IPS-18c (cell line): ENCODE data around the gene UGT1A1.

Source experiments
- H3K4me3 ChIP-seq: 2 replicates; pipeline ENCODE4 v1.7.0; 2013; ENCODE audit warnings: low read depth, mild to moderate bottlenecking, low read length, moderate library complexity; ENCODE audit not compliant: insufficient read depth
- H3K9me3 ChIP-seq: one replicate; pipeline ENCODE4 v1.6.1; 2013; ENCODE audit warnings: mild to moderate bottlenecking, low read length, moderate library complexity; ENCODE audit not compliant: control insufficient read depth, insufficient read depth

Gene UGT1A1

DNA sequence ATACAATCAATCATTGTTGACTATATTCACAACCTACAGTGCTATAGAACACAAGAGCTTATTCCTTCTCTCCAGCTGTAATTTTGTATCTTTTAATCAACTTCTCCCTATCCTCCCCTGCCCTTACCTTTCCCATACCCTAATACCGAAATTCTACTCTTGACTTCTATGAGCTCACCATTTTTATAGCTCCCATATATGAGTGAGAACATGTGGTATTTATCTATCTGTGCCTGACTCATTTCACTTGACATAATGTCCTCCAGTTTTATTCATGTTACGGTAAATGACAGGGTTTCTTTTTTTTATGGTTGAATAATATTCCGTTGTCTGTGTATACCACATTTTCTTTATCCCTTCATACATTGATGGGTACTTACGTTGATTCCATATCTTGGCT lies 20.7 kb downstream of the UGT1A1 start:
- Histone ChIP-seq H3K9me3 (peaks cover 3% of the 10 kb centered on the region), H3K4me3 (no peak overlapping the region)

DNA sequence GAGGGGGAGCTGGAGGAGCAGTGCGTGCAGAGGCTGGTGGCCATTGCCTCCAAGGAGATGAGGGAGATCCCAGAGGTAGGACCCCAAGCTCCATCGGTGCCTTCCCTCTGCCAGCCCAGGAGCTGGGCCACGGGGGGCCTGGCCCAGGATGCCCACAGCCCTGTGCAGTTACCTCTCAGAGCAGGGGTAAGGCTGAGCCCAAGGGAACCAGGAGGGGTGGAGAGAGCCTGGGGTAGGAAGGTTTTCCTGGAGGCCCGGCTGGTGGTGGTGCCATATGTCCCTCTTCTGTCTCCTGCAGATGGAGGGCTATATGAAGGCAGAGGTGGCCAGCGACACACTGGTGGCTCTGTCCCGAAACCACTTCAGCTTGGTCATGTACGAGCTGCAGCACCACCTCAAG lies 29.5 kb downstream of the UGT1A1 start:
- H3K9me3 ChIP-seq: peaks cover 5% of the 10 kb centered on the region
- no peak overlapping the region for H3K4me3 ChIP-seq

DNA sequence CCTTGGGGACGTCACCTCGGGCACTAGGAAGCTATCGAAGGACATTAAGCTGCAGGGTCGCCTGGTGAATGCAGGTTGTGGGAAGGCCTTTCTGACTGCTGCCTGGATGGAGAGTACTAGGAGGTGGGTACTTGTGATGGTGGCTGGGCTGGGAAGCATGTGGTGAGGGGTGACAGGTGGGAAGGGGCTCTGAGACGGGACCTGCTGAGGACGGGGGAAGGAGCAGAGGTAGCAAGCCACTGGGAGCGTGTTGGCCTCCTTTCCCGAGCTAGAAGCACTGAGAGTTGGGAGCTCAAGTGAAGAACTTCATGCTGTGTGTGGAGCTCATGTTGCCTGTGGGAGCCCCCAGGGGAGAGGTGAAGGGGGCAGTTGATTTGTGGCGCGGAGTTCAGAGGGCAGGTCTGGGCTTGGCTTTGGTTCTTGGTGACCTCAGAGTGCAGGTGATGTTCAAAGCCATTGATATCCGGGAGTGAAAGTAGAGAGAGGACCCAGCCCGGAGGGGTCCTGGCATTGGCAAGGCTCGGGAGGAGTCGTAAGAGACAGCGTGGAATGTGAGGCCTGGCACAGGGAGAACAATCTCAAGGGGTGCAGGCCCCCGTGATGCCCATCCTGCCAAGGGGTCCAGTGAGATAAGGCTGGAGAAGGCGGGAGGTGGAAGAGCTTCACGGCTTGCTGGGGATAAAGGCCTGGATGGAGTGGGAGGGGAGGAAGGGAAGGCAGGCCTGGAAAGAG lies 31.2 kb downstream of the UGT1A1 start:
- Histone ChIP-seq H3K4me3 (no peak overlapping the region), H3K9me3 (peaks cover 2% of the 10 kb centered on the region)

DNA sequence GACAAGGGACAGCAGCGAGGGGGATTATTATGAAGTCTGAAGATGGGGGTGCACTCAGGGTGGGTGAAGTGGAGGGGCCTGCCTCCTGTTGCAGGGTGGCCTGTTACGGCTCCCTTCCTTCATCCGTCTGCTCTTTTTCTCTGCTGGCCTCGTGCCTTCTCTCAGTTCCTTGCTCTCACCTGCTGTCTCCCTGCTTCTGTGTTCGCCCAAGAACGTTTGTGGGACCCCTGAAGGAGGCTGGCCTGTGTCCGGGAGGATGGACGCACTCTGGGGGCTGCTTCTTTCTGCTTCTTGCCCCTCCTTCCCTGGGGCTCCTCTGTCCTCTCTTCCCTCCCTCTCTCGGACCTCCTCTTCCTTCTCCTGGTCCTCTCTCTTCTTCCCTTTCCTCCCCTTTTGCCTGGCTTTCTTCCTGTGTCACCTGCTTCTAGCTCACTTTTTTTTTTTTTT lies 31.8 kb downstream of the UGT1A1 start:
- Histone ChIP-seq H3K9me3 (peaks cover 2% of the 10 kb centered on the region), H3K4me3 (no peak overlapping the region)

DNA sequence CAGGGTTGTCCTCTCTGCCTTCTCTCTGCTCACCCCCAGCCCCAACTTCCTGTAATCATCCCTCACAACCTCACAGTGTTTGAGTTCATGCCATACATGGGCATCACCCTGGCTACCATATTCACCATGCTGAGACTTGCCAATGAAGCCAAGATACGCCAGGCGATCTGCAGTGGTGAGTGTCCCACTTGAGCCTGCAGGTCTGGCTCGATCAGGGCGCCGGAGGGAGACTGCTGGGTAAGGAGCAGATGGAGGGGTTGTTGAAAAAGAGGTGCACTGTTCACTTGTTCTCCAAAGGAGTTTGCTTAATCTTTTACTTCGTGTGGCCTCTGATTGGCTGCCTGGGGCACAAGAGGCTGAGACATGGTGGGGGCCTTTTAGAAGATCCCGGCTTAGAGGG lies 32.6 kb downstream of the UGT1A1 start:
- H3K4me3 ChIP-seq: no peak overlapping the region

DNA sequence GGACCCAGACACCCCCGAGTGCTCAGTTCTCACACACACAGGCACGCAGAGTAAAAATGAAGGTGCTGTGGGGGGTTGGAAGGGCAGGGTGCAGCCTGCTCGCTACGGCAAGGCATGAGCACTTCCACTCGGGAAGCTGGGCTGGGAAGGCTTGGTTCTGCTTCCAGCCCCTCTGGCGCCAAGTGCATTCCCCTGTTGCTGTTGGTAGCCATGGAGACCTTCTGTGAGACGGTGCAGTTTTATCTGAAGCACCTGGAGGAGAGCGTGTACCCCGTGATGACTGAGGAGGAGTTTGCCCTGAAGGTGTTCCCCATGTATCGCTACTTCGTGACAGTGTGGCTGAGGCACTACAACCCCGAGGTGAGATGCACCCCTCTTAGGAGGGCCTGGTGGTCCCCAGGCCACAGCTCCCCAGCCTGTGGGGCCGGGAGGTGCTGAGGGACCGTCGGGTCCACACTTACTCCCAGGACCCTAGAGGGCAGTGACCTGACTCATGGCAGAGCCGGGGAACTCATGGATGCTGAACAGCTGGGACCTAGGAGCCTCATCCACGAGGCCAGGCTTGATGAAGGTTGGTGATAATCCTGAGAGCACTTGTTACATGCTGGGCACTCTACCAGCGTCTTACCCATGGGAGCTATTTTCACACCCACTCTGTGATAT lies 33.5 kb downstream of the UGT1A1 start:
- Histone ChIP-seq H3K9me3 (peaks cover 2% of the 10 kb centered on the region), H3K4me3 (no peak overlapping the region)

More for the DNA sequence above, 32.6 kb downstream of the UGT1A1 start:
- peaks cover 2% of the 10 kb centered on the region for H3K9me3 ChIP-seq

DNA sequence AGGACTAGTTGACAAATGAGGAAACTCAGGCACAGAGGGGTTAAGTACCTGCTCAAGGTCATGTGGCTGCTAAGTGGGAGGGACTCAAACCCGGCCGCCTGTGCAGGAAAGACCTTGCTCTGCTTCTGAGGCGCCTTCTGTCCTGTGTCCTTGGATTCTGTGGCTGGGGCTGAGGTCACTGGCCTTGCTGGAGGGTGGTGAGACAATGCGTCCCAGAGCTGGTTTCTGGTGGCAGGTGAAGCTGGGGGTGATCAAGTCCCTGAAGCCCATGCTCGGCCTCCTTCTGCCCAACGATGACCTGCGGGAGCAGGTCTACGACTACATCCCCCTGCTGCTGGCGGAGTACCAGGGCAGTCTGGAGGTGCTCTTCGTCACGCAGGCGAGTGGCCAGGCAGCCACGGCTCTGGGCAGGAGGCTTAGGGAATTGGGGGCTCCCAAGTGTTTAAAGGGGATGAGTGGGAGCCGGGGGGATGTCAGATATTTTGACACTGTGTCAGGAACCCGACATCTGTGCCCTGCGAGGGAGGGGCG lies 34.1 kb downstream of the UGT1A1 start:
- H3K4me3 ChIP-seq: no peak overlapping the region
- peaks cover 2% of the 10 kb centered on the region for H3K9me3 ChIP-seq

DNA sequence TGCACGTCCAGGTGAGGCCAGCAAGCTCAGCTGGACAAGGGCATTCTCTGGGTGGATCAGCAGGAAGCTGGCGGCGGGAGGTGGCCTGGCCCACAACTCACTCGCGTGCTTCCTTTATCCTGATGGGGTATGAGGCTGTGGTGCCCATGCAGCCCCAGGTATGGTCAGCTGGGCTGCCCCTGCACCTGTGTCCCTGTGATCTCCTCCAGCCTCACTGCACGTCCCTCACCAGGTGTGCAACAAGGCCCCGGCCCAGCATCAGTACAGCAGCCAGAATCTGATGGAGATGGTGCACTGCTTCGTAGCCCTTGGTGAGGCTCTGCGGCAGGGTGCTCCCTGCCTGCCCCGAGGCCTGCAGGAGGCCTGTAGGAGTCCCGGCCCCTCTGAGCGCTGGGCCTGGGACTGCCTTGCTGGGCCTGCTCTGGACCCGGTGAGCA lies 35.7 kb downstream of the UGT1A1 start:
- peaks cover 2% of the 10 kb centered on the region for H3K9me3 ChIP-seq
- no peak overlapping the region for H3K4me3 ChIP-seq

DNA sequence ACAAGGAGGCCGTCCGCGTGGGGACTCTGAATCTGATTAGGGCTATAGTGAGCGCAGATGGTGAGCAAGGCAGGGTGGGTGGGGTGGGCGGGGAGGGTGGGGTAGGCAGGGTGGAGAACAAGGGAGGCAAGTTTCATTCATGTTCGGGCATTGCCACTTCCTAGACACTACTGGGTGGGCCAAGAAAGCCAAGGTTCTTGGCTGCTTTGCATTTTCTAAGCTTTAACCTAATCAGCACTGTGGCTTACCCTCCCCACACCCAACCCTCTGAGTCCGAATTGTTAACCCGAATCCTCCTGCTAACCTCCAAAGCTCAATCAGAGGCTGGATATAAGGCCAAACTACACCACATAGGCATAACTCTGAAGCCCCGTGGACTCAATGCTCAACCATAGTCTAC lies 36.2 kb downstream of the UGT1A1 start:
- Histone ChIP-seq H3K9me3 (peaks cover 2% of the 10 kb centered on the region), H3K4me3 (no peak overlapping the region)

DNA sequence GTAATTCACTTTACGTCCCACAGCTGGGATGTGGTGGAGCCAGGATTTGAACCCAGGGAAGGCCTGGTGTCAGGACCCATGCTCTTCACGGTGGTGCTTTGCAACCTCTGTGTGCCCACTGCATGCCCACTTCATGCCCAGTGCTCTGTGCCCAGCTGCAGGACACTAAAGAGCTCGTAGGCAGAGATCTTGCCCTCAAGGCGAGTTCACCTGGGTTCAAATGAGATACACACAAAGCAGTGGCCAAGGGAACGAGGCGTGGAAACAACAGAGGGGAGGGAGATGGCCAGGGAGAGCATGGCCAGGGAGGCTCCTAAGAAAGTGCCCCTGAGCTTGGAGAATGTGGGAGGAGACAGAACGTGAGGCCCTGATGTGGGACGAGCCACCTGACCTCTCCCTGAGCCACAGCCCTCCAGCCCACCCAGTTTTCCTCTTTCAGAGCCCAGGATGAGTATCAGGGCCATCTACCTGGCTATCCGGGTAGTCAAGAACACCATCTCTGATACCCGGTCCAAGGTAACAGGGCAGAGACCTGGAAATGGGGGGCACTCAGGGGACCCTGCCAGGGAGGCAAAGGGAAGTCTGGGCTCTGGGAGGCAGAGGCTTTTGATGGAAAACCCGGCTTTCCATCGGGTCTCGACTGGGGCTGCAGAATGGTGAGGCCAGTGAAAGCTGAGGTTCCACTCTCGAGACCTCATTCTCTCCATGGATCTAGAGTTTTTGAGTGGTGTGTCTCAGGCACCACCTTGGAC lies 38.4 kb downstream of the UGT1A1 start:
- Histone ChIP-seq H3K4me3 (no peak overlapping the region), H3K9me3 (no peaks in the 10 kb centered on the region)

DNA sequence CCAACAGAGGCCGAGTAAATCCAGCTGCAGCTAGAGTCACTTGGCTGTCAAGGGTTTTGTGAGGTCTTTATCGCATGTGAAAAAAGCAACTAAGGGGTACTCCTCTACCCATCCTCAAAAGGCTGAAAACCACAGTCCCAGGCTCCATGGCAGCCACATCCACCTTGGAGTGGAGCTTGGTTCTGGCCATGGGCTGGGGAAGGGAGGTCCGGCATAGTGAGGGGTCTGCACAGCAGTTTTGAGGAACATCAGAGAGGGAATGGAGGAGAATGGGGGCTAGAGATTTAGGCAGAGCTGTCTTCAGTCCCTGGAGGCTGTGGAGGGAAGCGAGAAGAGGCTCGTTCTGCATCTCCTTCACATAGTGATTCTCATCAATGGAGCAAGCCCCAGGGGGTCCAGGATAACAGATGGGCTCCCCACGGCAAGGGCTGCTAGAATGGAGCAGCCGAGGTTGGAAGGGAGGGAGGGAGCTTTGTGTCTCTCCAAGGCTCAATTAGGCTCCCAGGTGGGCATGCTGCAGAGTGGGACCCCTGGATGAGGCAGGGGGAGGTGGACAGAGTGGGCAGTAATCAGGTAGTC lies 39.1 kb downstream of the UGT1A1 start:
- H3K9me3 ChIP-seq: no peaks in the 10 kb centered on the region
- no peak overlapping the region for H3K4me3 ChIP-seq

DNA sequence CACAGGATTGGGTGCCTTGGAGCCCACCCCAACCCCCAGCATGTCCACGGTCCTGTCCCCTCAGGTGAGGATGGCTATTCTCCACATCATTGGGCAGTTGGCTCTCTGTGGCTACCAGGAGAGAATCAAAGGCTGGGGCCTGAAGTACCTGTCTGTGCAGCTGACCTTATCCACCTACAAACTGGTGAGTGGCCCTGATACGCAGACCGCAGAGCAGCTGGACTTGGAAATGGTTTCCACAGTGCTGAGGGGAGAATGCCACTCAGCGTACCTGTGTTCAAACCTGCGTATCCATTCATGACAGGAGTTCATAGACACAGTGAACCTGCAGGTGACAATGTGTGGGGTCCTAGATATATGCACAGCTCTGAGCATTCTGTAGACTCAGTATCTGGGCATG lies 39.6 kb downstream of the UGT1A1 start:
- H3K4me3 ChIP-seq: no peak overlapping the region

DNA sequence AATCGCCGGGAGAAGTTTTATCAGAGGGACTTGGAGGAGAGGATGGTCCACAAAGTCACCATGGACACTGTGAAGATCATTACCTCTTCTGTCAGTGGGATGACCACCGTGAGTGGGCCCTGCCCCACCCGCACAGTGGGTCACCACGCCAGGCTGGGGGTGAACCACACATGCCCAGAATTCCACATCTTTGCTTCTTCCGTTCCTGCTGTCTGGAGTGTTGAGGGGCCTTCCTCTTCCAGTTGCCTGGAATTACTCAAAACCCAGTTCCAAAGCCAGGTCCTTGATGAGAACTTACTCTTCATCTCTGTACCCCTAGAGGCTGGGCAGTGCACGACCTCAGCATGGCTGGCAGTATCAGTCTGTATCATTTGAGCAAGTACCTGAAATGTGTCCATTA lies 40.1 kb downstream of the UGT1A1 start:
- Histone ChIP-seq H3K4me3 (no peak overlapping the region), H3K9me3 (no peaks in the 10 kb centered on the region)

More for the DNA sequence above, 39.6 kb downstream of the UGT1A1 start:
- no peaks in the 10 kb centered on the region for H3K9me3 ChIP-seq

DNA sequence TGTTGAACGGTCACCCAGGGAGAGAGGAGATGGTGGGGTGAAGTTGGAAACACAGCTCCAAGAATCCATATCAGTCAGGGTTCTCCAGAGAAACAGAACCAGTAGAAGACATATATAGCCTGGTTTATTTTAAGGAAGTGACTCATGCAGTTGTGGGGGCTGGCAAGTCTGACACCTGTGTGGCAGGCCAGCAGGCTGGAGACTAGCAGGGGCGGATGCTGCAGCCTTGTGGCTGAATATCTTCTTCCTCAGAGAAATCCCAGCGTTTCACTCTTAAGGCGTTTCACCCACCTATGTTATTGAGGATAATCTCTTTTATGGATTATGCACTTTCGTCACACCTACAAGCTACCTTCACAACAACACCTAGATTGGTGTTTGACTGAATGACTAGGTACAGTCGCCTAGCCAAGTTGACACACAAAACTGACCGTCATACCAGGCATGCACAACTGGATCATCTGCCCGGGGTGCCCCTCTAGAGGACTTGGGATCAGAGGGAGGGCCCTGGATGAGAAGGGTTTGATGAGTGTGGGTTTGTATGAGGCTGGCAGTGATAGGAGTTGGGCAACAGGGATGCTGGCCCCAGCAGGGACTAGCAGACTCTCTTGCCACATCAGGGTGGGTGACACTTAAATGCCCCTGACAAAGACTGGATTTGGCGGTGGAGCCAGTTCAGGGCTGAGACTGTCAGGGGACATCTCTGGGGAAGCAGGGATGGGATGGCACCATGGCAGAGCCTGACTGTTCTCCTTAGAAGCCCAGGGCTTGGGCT lies 41.5 kb downstream of the UGT1A1 start:
- no peaks in the 10 kb centered on the region for H3K9me3 ChIP-seq
- H3K4me3 ChIP-seq: no peak overlapping the region

DNA sequence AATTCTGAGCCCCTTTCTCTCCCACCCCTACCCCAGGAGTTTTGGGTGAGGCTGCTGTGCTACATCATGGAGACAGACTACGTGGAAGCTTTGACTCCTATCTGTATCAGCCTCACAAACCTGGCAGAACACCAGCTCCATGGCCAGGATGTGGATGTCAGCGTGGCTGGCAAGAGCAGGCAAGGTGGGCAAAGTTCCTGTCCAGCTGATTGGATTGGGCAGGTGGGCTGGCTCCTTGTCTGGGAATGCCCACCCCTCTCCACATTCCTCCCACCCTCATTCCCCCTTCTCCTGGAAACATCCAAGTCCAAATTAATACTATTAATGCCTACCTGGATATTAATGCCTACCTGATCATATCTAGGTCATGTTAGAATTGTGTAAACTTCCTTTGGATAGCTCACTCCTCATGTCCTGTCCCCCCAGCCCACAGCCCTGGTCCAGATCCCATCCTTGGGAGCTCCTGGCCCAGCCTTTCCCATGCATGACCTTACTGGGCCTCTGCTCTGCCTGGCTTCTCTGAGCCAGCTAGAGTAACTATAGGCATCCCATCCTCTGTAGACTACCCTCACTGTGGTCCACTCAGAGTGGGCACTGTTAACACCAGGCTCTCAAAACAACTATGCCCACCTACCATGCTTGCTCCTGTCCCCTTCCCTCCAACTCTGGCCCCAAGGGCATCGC lies 42.2 kb downstream of the UGT1A1 start:
- Histone ChIP-seq H3K9me3 (no peaks in the 10 kb centered on the region), H3K4me3 (no peak overlapping the region)

DNA sequence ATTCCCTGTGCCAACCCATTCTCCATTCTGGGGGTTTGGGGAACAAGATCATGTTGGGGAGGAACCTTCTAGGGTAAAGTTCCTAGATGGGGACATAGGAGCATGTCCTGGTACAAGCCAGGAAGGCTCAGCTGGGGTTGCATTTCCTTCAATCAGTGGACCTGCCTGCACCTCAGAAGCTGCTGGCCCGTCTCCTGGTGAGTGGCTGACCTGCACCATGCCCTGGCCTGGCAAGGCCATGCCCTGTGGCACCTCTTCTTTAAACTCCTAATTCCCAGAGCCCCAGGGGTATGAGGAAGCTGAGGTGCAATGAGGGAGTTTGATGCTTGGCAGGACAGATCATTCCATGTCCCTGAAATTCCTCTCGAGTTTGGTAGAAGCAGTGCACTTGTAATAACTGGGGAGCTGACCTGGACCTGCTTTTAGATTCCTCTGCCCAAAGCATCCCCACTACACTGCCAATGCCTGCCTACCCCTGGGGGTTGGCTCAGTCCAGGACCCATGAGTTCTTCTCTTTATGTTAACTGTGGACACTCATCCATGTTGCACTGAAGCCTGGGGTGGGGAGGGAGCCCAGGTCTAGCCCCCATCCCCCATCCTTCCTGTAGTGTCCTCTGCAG lies 43.3 kb downstream of the UGT1A1 start:
- Histone ChIP-seq H3K4me3 (no peak overlapping the region), H3K9me3 (peaks cover 2% of the 10 kb centered on the region)
